Activated CD8-positive, alpha-beta memory T cell treated with anti-CD3 and anti-CD28 coated beads for 24 hours (primary cell): Measurements from ENCODE around the gene SLC25A3.
A peak's percentile ranks its signal among the peaks of the same experiment; 100 is the strongest.
"Not testable (repeated sequence)": the region's sequence is repeated elsewhere in the genome, so short reads cannot be mapped to it uniquely, and the experiment has no call there.

ENCODE experiments used
- DNase-seq: peaks from one replicate; pipeline ENCODE4 v3.0.0-alpha.2; 2020

The SLC25A3 gene

DNA sequence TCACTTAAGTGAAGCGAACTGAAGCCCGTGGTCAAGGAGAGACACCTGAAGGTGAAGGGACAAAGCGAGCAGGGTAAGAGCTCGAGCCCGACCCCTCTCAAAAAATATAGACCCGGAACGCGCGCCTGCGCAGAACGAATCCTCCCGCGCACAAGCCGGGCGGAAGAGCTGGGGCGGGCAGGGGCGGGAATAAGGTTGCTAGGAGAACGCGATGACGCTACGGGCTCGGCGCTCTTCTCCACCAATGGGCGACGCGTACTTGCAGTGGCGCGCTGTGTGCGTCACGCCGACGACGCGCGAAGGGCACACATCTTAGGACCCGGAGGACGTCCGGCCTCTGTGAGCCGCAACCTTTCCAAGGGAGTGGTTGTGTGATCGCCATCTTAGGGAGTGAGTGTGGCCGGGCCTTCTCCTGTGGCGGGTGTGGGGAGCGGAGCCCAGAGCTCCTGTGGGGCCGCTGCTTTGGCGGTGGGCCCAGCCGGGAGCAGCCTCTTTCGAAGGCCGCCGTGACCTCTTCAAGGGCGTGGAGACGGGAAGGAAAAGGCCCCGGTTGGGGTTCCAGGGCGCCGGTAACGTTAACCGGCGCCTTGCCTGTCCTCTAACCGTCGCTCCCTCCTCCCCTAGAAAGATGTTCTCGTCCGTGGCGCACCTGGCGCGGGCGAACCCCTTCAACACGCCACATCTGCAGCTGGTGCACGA is at the start of gene SLC25A3:
Gene SLC25A3, plus strand, starts transcription at position 336 of the 699 bp plus-strand sequence. Its CDS starts 293 bp downstream, at position 629.
- peak; percentile 94 for DNase-seq

DNA sequence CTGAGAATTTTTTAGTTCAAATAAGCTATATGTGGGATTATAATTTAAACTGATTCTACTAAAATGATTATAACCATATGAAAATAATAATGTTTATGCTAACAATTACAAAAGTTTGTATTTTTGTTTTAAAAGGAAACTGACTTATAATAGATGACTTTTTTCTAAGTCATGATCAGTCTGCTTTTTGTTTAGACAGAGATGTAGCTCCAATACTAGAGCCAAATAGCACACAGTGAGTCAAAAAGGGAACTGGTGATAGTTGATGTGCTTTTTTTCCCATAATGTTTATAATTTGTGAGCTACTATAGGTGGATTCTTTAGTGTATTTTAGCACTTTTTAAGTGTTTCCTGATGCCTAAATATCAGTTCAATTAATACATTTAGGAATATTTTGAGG is 49.8 kb upstream of the SLC25A3 start:
- DNase-seq, result no peak

DNA sequence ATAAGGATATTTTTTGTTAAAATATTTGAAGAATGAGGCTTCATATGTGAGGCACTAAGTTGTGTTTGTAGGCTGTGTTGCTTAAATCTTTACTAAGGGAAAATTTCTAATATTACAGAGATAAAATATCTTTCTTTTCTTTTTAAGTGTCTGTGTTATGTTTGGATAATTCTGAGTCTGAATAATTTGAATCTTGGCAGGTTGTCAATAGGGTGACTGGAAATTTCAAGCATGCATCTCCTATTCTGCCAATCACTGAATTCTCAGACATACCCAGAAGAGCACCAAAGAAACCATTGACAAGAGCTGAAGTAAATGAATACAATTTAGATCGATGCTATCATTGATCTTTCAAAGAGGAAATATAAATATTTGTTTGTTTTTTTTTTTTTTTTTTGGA is 48.7 kb upstream of the SLC25A3 start:
- no peak for DNase-seq

DNA sequence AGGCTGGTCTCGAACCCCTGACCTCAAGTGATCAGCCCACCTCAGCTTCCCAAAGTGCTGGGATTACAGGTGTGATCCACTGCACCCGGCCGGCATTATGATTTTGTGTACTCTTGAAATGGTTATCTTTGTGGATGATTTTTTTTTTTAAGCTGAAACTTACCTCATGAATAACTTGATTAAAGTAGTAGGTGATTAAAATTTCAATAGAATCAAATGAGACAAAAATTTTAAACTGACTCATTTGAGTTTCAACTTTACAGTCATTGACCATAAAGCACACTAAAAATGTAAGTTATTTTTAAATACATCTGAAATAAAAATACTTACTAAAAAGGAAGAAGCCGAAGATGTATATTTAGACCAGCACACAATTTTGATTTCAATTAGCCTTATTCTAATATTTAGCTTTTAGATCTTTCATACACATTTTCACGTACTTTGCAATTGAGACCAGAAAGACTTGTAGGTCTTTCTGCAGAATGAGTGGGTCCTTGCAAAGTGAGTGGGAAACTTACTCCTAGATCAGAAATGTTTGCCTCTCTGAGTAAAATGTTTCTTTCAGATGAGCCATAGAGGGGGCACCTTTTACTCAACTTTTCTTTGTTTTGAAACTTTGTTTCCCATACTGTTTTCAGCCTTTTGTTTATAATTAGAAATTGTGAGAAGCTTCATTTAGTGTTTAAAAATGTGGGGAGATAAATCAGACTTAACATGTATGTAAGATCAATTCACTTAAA is 43.9 kb upstream of the SLC25A3 start:
- DNase-seq, result no peak

DNA sequence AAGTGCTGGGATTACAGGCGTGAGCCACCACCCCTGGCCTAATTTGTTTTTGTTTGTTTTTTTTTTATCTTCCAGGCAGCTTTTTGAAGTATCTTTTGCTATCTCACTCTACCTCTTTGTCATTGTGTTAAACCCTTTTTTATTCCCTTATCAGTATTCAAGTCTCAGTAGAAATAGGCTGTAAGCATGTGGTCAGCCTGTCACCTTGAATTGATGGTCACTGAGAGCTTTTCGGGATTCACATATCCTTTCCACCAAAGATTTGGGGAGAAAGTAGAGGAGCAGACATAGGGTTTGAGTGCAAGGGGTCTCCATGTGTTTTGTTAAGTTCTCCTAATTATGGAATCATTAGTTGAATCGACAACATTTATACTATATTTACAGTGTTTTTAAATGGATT is 41.7 kb upstream of the SLC25A3 start:
- DNase-seq, result no peak

DNA sequence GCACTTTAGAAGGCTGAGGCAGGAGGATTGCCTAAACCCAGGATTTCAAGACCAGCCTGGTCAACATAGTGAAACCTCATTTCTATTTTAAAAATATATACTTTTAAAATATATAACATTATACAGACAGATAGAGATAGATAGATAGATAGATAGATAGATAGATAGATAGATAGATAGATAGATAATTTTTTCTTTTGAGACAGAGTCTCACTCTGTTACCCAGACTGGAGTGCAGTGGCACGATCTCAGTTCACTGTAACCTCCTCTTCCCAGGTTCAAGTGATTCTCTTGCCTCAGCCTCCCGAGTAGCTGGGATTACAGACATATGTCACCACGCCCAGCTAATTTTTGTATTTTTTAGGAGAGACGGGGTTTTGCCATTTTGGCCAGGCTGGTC is 35.4 kb upstream of the SLC25A3 start:
- DNase-seq, result not testable (repeated sequence)

- DNase-seq, result no peak
These were observed 33.8 kb upstream of the SLC25A3 start for GRCh38 chr12:98559666-98560065.

DNA sequence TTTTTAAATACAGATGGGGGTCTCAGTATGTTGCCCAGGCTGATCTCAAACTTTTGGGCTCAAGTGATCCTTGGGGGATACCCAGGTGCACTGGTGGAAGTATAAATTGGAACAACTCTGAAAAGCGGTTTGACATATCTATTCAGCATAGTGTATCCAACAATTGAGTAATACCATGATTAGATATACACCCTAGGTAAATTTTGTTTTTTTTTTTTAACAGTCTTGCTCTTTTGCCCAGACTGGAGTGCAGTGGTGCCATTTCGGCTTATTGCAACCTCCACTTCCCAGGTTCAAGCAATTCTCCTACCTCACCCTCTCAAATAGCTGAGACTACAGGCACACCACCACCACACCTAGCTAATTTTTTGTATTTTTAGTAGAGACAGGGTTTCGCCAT is 31.6 kb upstream of the SLC25A3 start:
- DNase-seq, result no peak

GRCh38 chr12:98572010-98572409 is 21.5 kb upstream of the SLC25A3 start:
- DNase-seq, result no peak

DNA sequence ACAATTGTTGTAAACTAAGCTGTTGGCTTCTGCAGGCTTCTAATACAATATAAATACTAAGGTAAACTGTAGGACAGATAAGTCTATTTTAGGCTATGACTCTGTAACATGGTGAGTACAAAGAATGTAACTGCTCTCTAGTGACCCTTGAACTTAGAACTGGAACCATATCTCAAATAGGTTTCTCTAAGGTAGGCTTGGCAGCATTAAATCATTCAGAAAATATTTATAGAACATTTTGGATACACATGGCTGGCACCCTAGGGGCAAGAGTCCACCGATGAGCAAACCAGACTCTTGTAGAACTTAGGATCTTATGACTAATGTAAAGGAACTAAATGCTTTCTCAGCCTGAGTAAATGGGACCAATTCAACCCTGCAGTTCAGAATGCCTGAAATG is 19.4 kb upstream of the SLC25A3 start:
- DNase-seq, result no peak

DNA sequence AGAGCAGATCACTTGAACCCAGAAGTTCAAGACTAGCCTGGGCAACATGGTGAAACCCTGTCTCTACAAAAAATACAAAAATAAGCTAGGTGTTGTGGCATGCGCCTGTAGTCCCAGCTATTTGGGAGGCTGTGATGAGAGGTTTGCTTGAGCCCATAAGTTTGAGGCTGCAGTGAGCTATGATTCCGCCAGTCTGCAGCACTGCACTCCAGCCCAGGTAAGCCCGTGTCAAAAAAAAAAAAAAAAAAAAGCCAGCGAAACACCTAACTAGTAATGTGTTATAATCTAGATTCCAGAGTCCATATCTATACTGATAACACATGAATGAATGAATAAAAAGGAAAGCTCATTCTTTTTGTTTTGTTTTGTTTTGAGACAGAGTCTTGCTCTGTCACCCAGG is 18.5 kb upstream of the SLC25A3 start:
- DNase-seq, result no peak

GRCh38 chr12:98576795-98577194 is 16.7 kb upstream of the SLC25A3 start:
- DNase-seq, result not testable (repeated sequence)

DNA sequence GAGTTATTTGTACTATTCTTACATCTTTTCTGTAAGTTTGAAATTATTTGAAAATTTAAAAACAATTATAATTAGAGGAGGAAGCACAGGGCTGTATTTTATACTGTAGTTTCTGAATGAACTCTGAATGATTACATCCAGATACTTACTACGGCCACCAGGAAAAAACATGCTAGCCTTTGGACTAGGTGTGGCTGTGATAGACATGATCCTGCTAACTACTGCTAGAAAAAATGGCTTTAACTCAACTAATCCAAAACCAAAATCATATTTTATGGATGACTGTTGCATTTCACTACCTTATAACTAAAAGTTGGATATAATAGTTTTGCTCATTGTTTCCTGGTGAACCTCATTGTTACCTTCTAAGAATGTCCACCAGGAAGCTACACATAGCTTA is 15.1 kb upstream of the SLC25A3 start:
- no peak for DNase-seq

GRCh38 chr12:98578821-98579220 is 14.7 kb upstream of the SLC25A3 start:
- no peak for DNase-seq

GRCh38 chr12:98579347-98579746 is 14.1 kb upstream of the SLC25A3 start:
- DNase-seq, result no peak

DNA sequence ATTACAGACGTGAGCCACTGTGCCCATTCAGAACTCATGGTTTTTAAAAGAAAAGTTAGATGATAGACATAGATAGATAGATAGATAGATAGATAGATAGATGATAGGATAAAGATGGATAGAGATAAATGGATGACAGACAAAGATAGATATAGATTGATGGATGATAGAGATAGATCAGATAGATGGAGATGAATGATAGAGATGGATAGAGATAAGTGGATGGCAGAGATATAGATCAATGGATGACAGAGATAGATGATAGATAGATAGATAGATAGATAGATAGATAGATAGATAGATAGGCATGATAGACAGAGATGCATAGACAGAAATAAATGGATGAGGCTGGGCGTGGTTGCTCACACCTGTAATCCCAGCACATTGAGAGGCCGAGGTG is 13.7 kb upstream of the SLC25A3 start:
- no peak for DNase-seq

DNA sequence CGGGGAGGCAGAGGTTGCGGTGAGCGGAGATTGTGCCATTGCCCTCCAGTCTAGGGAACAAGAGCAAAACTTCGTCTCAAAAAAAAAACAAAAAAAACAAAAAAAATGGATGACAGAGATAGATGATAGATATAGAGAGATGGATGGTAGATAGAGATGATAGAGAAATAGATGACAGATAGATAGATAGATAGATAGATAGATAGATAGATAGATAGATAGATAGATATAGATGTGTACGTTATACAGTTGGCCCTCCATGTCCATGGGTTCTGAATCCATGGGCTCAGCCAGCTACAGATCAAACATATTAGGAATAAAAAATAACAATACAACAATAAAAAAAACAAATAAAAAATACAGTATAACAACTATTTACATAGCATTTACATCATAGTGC is 12.8 kb upstream of the SLC25A3 start:
- DNase-seq, result no peak

DNA sequence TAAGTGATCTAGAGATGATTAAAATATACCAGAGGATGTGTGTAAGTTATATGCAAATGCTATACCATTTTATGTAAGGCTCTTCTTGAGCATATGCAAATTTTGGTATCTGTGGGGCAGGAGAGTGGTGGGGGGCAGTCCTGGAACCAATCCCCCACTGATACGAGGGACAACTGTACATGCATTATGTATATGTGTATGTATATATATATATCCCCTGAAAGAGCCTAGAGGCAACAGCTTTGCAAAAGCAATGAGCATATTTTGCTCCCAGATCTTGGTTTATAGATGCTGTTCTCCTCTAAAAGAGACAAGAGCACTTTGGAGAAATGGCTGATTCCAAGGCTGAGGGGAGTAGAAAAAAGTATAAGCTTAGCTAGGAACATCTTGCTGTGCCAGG is 12.4 kb upstream of the SLC25A3 start:
- DNase-seq, result no peak

GRCh38 chr12:98582093-98582492 is 11.4 kb upstream of the SLC25A3 start:
- no peak for DNase-seq

DNA sequence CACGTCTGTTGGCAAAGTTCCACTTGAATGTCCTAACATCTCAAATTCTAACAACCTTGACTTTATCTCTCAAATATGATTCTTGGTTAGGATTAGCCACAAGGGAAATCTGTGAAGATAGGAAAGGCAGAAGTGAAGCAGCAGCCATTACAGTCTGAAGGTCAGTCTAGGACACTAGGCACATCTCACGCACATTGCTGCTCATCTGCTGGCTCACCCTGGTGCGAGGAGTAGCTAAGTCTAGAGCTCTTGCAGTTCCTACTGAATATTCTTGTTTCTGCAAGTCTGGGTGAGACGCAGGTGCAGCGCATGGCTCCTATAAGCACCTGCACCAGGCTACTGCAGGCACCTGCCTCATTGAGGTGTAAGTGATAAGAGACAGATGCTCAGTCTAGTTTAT is 6.4 kb upstream of the SLC25A3 start:
- no peak for DNase-seq

- DNase-seq, result no peak
These were observed 2.3 kb upstream of the SLC25A3 start for GRCh38 chr12:98591209-98591608.

- DNase-seq, result no peak
These were observed 612 bp upstream of the SLC25A3 start for GRCh38 chr12:98592825-98593322.

DNA sequence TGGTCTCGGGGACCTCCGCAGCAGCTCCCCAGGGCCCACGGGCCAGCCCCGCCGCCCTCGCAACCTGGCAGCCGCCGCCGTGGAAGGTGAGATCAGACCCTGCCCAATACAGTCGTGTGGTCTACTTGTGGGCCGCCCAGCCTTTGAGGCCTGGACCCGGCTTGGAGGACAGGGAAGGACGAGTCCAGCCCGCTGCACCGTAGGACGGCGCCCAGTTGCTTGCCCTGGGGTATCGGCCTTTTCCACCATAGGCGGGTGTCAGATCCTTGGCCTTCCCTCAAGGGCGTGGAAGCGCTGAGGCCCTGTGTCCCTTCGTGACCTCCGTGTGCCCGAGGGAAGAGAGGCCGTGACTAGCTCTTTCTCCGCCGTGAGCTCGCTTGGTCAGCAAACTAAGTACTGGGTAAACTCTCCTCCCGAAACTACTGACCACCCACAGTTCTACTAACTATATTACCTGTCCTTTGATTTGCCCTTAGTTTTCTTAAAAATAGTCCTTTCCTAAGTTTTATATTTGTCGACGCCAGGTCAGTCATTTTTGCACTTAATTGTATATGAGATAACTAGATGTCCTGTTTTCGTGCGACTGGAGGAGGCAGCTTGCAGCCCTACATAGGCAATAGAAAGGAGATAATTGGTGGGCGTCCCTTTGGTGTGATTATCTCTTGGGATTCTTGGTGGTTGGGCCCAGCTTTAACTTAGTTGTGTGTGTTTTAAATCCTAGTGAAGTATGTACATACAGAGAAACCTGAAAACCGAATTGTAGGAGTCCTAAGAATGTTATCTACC is 757 bp downstream of the SLC25A3 start:
- no peak for DNase-seq
